K562 (cell line): ENCODE results near the gene CDYL. TPM values are rescaled to one million over a fixed set of nuclear protein-coding genes. Genes with fewer than 3 reads are reported as not detected.

Source experiments
- CBX3 ChIP-seq, 2 experiments: IDR thresholded peaks; 1 replicate in 1 of 2; 2 replicates in 1 of 2; pipeline ENCODE4 v1.6.1; 2012; ENCODE audit warnings: inconsistent platforms in 2 of 2, low read length in 2 of 2, borderline replicate concordance in 1 of 2, control low read depth in 1 of 2
- DACH1 ChIP-seq: fragments of 450-650 bp; IDR thresholded peaks from 2 replicates; pipeline ENCODE4 v1.6.1; 2018; ENCODE audit not compliant: partially characterized antibody
- FOXP4 ChIP-seq: sonication (generic); formaldehyde crosslinking; IDR thresholded peaks from 2 replicates; pipeline ENCODE4 v1.8.0; 2022; ENCODE audit warnings: mild to moderate bottlenecking, missing genetic modification reagents, borderline replicate concordance
- SOX6 ChIP-seq: fragments of 450-650 bp; IDR thresholded peaks from 2 replicates; pipeline ENCODE4 v1.6.1; 2014; ENCODE audit warnings: mild to moderate bottlenecking
- TAF7 ChIP-seq: fragments of 450-650 bp; IDR thresholded peaks from 2 replicates; pipeline ENCODE4 v1.6.1; 2016; ENCODE audit warnings: missing genetic modification characterization, missing compliant biosample characterization
- ZNF354B ChIP-seq: fragments of 250-450 bp; sonication (Bioruptor Pico); IDR thresholded peaks from 2 replicates; pipeline ENCODE4 v1.4.0; 2020
- ZNF518B ChIP-seq: fragments of 250-450 bp; sonication (Bioruptor Pico); IDR thresholded peaks from 2 replicates; pipeline ENCODE4 v1.5.0; 2021; ENCODE audit warnings: mild to moderate bottlenecking, moderate library complexity
- polyA plus RNA-seq, 8 experiments: library from polyadenylated mRNA; depleted of rRNA in 4 of 8; stranded (reverse) in 5 of 8; unstranded in 3 of 8; fragments of >200 nt; fragmentation: Nextera tagmentation in 2 of 8; fragmentation: Illumina TruSeq in 1 of 8; extraction: Ambion mirVana in 2 of 8; extraction: Trizol in 1 of 8; gene quantifications; 2 replicates each; pipeline versions ENCODE4 v1.2.1 to v1.2.3, GENCODE V29; 2011 to 2014; ENCODE audit warnings: inconsistent platforms in 1 of 8, missing spikeins in 1 of 8
- total RNA-seq, 7 experiments: library from RNA; depleted of rRNA in 6 of 7; stranded (reverse); fragments of >200 nt in 6 of 7; fragmentation: Illumina TruSeq in 2 of 7; extraction: Trizol in 2 of 7; gene quantifications; 2 replicates each; pipeline versions ENCODE4 v1.2.1 to v1.2.3, GENCODE V29; 2011 to 2021; ENCODE audit warnings: low replicate concordance in 1 of 7
- TF ChIP-seq, protein P1 (sequence below), 2 experiments: fragments of 450-650 bp; IDR thresholded peaks; 2 replicates each; pipeline ENCODE4 v1.6.1; 2018; ENCODE audit warnings: mild to moderate bottlenecking in 2 of 2, low read depth in 1 of 2; ENCODE audit not compliant: partially characterized antibody in 2 of 2
- TF ChIP-seq, protein P2 (sequence below): fragments of 450-650 bp; IDR thresholded peaks from 2 replicates; pipeline ENCODE4 v1.6.1; 2018; ENCODE audit not compliant: partially characterized antibody
- TF ChIP-seq, protein P3 (sequence below), 2 experiments: fragments of 450-650 bp; conservative IDR thresholded peaks; 2 replicates each; pipeline ENCODE4 v1.6.1; 2017; ENCODE audit warnings: mild to moderate bottlenecking in 2 of 2, moderate library complexity in 2 of 2

Gene CDYL
- total and polyA plus RNA-seq, 9 of the 15 experiments (the other 6 are each of a cell fraction or from before 2014, with no cell fraction given) = 8.1 to 45.8 (median 40.8) TPM

- TF ChIP-seq, protein P1, sequence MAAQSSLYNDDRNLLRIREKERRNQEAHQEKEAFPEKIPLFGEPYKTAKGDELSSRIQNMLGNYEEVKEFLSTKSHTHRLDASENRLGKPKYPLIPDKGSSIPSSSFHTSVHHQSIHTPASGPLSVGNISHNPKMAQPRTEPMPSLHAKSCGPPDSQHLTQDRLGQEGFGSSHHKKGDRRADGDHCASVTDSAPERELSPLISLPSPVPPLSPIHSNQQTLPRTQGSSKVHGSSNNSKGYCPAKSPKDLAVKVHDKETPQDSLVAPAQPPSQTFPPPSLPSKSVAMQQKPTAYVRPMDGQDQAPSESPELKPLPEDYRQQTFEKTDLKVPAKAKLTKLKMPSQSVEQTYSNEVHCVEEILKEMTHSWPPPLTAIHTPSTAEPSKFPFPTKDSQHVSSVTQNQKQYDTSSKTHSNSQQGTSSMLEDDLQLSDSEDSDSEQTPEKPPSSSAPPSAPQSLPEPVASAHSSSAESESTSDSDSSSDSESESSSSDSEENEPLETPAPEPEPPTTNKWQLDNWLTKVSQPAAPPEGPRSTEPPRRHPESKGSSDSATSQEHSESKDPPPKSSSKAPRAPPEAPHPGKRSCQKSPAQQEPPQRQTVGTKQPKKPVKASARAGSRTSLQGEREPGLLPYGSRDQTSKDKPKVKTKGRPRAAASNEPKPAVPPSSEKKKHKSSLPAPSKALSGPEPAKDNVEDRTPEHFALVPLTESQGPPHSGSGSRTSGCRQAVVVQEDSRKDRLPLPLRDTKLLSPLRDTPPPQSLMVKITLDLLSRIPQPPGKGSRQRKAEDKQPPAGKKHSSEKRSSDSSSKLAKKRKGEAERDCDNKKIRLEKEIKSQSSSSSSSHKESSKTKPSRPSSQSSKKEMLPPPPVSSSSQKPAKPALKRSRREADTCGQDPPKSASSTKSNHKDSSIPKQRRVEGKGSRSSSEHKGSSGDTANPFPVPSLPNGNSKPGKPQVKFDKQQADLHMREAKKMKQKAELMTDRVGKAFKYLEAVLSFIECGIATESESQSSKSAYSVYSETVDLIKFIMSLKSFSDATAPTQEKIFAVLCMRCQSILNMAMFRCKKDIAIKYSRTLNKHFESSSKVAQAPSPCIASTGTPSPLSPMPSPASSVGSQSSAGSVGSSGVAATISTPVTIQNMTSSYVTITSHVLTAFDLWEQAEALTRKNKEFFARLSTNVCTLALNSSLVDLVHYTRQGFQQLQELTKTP (IDR thresholded peaks at IDR 0.05; ENCODE audit: low read depth in 1 of 2, partially characterized antibody in 2 of 2) = peak in 1 of 2 experiments; percentile 51
- TF ChIP-seq TAF7 (tag) (no peak), DACH1 (no peak), FOXP4 (CRISPR knock-in tag) (no peak), SOX6 (peak; percentile 67), CBX3 (IDR thresholded peaks at IDR 0.05; ENCODE audit: borderline replicate concordance in 1 of 2, low read length in 2 of 2) (0 out of 3 replicates have a peak, but pooled peaks of 1 of the 2 experiments have one; percentile 16), ZNF354B (no peak), ZNF518B (CRISPR knock-in tag) (no peak)
- TF ChIP-seq, protein P2, sequence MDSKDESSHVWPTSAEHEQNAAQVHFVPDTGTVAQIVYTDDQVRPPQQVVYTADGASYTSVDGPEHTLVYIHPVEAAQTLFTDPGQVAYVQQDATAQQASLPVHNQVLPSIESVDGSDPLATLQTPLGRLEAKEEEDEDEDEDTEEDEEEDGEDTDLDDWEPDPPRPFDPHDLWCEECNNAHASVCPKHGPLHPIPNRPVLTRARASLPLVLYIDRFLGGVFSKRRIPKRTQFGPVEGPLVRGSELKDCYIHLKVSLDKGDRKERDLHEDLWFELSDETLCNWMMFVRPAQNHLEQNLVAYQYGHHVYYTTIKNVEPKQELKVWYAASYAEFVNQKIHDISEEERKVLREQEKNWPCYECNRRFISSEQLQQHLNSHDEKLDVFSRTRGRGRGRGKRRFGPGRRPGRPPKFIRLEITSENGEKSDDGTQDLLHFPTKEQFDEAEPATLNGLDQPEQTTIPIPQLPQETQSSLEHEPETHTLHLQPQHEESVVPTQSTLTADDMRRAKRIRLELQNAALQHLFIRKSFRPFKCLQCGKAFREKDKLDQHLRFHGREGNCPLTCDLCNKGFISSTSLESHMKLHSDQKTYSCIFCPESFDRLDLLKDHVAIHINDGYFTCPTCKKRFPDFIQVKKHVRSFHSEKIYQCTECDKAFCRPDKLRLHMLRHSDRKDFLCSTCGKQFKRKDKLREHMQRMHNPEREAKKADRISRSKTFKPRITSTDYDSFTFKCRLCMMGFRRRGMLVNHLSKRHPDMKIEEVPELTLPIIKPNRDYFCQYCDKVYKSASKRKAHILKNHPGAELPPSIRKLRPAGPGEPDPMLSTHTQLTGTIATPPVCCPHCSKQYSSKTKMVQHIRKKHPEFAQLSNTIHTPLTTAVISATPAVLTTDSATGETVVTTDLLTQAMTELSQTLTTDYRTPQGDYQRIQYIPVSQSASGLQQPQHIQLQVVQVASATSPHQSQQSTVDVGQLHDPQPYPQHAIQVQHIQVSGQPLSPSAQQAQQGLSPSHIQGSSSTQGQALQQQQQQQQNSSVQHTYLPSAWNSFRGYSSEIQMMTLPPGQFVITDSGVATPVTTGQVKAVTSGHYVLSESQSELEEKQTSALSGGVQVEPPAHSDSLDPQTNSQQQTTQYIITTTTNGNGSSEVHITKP = no peak
- TF ChIP-seq, protein P3, sequence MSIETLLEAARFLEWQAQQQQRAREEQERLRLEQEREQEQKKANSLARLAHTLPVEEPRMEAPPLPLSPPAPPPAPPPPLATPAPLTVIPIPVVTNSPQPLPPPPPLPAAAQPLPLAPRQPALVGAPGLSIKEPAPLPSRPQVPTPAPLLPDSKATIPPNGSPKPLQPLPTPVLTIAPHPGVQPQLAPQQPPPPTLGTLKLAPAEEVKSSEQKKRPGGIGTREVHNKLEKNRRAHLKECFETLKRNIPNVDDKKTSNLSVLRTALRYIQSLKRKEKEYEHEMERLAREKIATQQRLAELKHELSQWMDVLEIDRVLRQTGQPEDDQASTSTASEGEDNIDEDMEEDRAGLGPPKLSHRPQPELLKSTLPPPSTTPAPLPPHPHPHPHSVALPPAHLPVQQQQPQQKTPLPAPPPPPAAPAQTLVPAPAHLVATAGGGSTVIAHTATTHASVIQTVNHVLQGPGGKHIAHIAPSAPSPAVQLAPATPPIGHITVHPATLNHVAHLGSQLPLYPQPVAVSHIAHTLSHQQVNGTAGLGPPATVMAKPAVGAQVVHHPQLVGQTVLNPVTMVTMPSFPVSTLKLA (conservative IDR thresholded peaks at IDR 0.05) = no peak
Measured at GRCh38 chr6:4929097-4929718, 153.0 kb downstream of the CDYL start (continued).
